ENCODE measurements around the gene ATP5PB.

Gene ATP5PB

GRCh38 chr1:111509997-111510375 lies 60.7 kb downstream of the ATP5PB start:
- DNase-seq = no peak

- DNase-seq = no peak
These were observed 62.1 kb downstream of the ATP5PB start for GRCh38 chr1:111511370-111511769.

Measured in hematopoietic multipotent progenitor cell treated with erythropoietin and hydrocortisone succinate and interleukin-3 and kit ligand, for 8 days (in vitro differentiated cells).